RWPE1 (cell line): ENCODE measurements around the gene CCBE1.
A peak's percentile ranks its signal among the peaks of the same experiment; 100 is the strongest.

Experiments used
- CTCF ChIA-PET: fragments of 350-600 bp; sonication (Branson Sonifier 250); formaldehyde crosslinking; extraction: SDS; loops from one replicate; lab custom pipeline; 2021; lab: Yijun Ruan, JAX
- POLR2A ChIA-PET: fragments of 400-600 bp; formaldehyde crosslinking; extraction: SDS; loops from one replicate; lab custom pipeline; 2020; ENCODE audit warnings: antibody characterized with exemption; ENCODE audit not compliant: low non-redundant PET; lab: Yijun Ruan, JAX
- DNase-seq: peaks from one replicate; pipeline ENCODE4 v3.0.0; 2012; ENCODE audit warnings: low spot score
- H3K27ac ChIP-seq: fragments of 450-650 bp; 2 replicates; pipeline ENCODE4 v1.5.1; 2017
- TF ChIP-seq, protein P1 (sequence below): fragments of 450-650 bp; conservative IDR thresholded peaks from 2 replicates; pipeline ENCODE4 v1.5.1; 2017; ENCODE audit warnings: low read depth, mild to moderate bottlenecking

CCBE1 gene

DNA sequence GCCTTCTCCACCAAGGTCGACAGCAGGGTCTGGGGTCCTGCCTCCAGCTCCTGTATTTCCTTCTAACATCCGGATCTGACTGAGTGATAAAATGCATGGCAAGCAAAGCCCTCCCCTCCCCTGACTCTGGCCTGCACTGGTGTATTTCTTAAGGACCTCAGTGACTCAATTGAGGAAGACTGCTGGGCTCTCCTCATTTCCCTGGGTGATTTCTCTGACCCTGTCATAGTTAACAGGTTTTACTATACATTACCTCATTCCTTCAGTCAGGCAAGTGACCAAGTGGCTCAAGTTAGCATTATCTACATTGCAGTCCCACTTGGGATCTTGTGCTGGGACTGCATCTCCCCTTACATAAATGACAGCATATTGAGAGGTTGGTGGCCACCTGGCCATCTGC is 38.8 kb upstream of the CCBE1 start:
- no peak for DNase-seq
- TF ChIP-seq, protein P1, sequence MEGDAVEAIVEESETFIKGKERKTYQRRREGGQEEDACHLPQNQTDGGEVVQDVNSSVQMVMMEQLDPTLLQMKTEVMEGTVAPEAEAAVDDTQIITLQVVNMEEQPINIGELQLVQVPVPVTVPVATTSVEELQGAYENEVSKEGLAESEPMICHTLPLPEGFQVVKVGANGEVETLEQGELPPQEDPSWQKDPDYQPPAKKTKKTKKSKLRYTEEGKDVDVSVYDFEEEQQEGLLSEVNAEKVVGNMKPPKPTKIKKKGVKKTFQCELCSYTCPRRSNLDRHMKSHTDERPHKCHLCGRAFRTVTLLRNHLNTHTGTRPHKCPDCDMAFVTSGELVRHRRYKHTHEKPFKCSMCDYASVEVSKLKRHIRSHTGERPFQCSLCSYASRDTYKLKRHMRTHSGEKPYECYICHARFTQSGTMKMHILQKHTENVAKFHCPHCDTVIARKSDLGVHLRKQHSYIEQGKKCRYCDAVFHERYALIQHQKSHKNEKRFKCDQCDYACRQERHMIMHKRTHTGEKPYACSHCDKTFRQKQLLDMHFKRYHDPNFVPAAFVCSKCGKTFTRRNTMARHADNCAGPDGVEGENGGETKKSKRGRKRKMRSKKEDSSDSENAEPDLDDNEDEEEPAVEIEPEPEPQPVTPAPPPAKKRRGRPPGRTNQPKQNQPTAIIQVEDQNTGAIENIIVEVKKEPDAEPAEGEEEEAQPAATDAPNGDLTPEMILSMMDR, result no peak
- ChIA-PET CTCF (no interaction called here), POLR2A (no interaction called here)
- H3K27ac ChIP-seq, result no peak overlapping the region

GRCh38 chr18:59735269-59735860 is 38.1 kb upstream of the CCBE1 start:
- CTCF ChIA-PET, result interaction anchor here (0.6 kb wide), 1 partner anchor 241 kb away, joined by 4 read pairs; no protein-coding TSS in a partner anchor
- TF ChIP-seq, protein P1, result no peak
- DNase-seq, result no peak
- POLR2A ChIA-PET, result no interaction called here
- no peak overlapping the region for H3K27ac ChIP-seq

DNA sequence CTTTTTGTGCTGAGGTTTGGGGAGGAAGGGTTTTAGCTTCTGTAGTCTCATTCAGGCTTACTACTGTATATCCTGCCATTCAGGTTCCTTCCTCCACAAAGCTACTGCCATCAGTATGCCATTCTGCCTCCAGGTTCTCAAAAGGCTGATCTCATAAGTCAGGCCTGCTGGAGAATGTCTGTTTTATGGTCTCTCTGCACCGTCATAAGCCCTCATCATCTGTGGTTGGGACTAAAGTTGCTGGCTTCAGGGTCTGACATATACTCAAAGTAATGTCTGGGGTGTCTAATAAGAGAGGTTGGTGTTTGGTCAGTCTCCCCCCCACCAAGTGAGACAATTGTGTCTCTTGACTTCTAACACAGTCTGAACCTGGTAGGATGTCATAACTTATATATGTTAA is 36.2 kb upstream of the CCBE1 start:
- no peak overlapping the region for H3K27ac ChIP-seq
- ChIA-PET CTCF (no interaction called here), POLR2A (no interaction called here)
- TF ChIP-seq, protein P1, result no peak
- no peak for DNase-seq

DNA sequence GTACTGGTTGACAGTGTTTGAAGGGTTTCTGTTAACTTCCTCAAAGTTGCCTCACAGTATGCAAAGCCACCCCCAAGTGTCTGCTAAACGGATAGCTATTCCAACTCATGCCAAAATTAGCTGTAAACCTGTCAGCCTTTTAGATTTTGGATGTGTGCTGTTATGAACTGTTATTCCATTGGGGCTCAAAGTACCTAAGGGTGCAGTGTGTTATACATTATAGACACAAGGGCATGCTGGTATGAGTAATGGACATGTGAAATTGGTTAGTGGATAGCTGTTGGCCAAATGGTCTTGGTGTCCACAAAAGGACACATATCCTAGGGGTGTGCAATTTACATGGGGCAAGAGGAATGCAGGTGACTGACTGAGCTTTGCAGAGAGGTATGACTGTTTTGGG is 33.7 kb upstream of the CCBE1 start:
- TF ChIP-seq, protein P1, result no peak
- no peak for DNase-seq
- CTCF ChIA-PET, result no interaction called here
- POLR2A ChIA-PET, result no interaction called here
- H3K27ac ChIP-seq, result no peak overlapping the region

- POLR2A ChIA-PET, result no interaction called here
- TF ChIP-seq, protein P1, result no peak
- DNase-seq, result peak; percentile 56
- peak overlapping the region; percentile 43; the same call in 1 of the 2 replicates for H3K27ac ChIP-seq
- CTCF ChIA-PET, result no interaction called here
These were observed 32.6 kb upstream of the CCBE1 start for GRCh38 chr18:59729781-59730180.

- no peak overlapping the region for H3K27ac ChIP-seq
- TF ChIP-seq, protein P1, result no peak
- DNase-seq, result no peak
- POLR2A ChIA-PET, result no interaction called here
- CTCF ChIA-PET, result no interaction called here
These were observed 31.6 kb upstream of the CCBE1 start for GRCh38 chr18:59728816-59729215.
